GM12878 (cell line): ENCODE data around the gene ARHGAP26. TPM values are rescaled to one million over a fixed set of nuclear protein-coding genes. Genes with fewer than 3 reads are reported as not detected.

Source experiments
- ATF3 ChIP-seq: IDR thresholded peaks from 2 replicates; pipeline ENCODE4 v1.6.1; 2011; ENCODE audit warnings: low read depth, mild to moderate bottlenecking, low read length, moderate library complexity, borderline replicate concordance; ENCODE audit errors: extremely low read depth
- BRCA1 ChIP-seq: IDR thresholded peaks from 2 replicates; pipeline ENCODE4 v1.6.1; 2011; ENCODE audit warnings: low read depth, low read length, improper control_type of control experiment
- CBX3 ChIP-seq: fragments of 200-600 bp; sonication (generic); IDR thresholded peaks from 2 replicates; pipeline ENCODE4 v1.6.1; 2016; ENCODE audit warnings: low read depth, borderline replicate concordance
- CHD1 ChIP-seq: IDR thresholded peaks from 2 replicates; pipeline ENCODE4 v1.6.1; 2012; ENCODE audit warnings: low read depth, low read length, improper control_type of control experiment
- CREB1 ChIP-seq: IDR thresholded peaks from 2 replicates; pipeline ENCODE4 v1.6.1; 2012; ENCODE audit warnings: low read depth, mild to moderate bottlenecking, inconsistent platforms
- E2F4 ChIP-seq: IDR thresholded peaks from 2 replicates; pipeline ENCODE4 v1.6.1; 2012; ENCODE audit warnings: low read depth, low read length, improper control_type of control experiment
- FOXK2 ChIP-seq: fragments of 450-650 bp; IDR thresholded peaks from 2 replicates; pipeline ENCODE4 v1.6.1; 2017; ENCODE audit warnings: mild to moderate bottlenecking, moderate library complexity
- IKZF2 ChIP-seq, 2 experiments: fragments of 450-650 bp; IDR thresholded peaks; 2 replicates each; pipeline ENCODE4 v1.6.1; 2017; ENCODE audit warnings: mild to moderate bottlenecking in 2 of 2, moderate library complexity in 2 of 2
- KLF5 ChIP-seq: fragments of 450-650 bp; IDR thresholded peaks from 2 replicates; pipeline ENCODE4 v1.6.1; 2014; ENCODE audit warnings: mild to moderate bottlenecking; ENCODE audit not compliant: partially characterized antibody
- MTA2 ChIP-seq: fragments of 450-650 bp; IDR thresholded peaks from 2 replicates; pipeline ENCODE4 v1.6.1; 2016; ENCODE audit warnings: low read depth, mild to moderate bottlenecking, moderate library complexity
- MXI1 ChIP-seq: fragments of 150-350 bp; IDR thresholded peaks from 2 replicates; pipeline ENCODE4 v1.6.1; 2011; ENCODE audit warnings: low read depth, mild to moderate bottlenecking, inconsistent platforms, low read length, improper control_type of control experiment
- NBN ChIP-seq: fragments of 450-650 bp; IDR thresholded peaks from 2 replicates; pipeline ENCODE4 v1.6.1; 2016
- NFXL1 ChIP-seq: fragments of 450-650 bp; IDR thresholded peaks from 2 replicates; pipeline ENCODE4 v1.6.1; 2017; ENCODE audit warnings: antibody characterized with exemption, mild to moderate bottlenecking, borderline replicate concordance
- PAX8 ChIP-seq: fragments of 450-650 bp; IDR thresholded peaks from 2 replicates; pipeline ENCODE4 v1.6.1; 2017; ENCODE audit warnings: mild to moderate bottlenecking, moderate library complexity
- RAD21 ChIP-seq: IDR thresholded peaks from 2 replicates; pipeline ENCODE4 v1.6.1; 2011; ENCODE audit warnings: mild to moderate bottlenecking, low read depth, low read length, moderate library complexity; ENCODE audit not compliant: insufficient read depth
- RB1 ChIP-seq: fragments of 450-650 bp; formaldehyde crosslinking; IDR thresholded peaks from 2 replicates; pipeline ENCODE4 v1.6.1; 2017; ENCODE audit warnings: mild to moderate bottlenecking, borderline replicate concordance
- RELB ChIP-seq: fragments of 450-650 bp; IDR thresholded peaks from 2 replicates; pipeline ENCODE4 v1.6.1; 2017; ENCODE audit warnings: low read depth, mild to moderate bottlenecking, moderate library complexity
- SMAD5 ChIP-seq: IDR thresholded peaks from 2 replicates; pipeline ENCODE4 v1.6.1; 2016; ENCODE audit warnings: antibody characterized with exemption, low read depth
- SMARCA5 ChIP-seq: fragments of 450-650 bp; IDR thresholded peaks from 2 replicates; pipeline ENCODE4 v1.6.1; 2017; ENCODE audit warnings: mild to moderate bottlenecking
- SPI1 ChIP-seq: IDR thresholded peaks from 2 replicates; pipeline ENCODE4 v1.6.1; 2011; ENCODE audit warnings: low read depth, mild to moderate bottlenecking, low read length, moderate library complexity, borderline replicate concordance; ENCODE audit not compliant: insufficient read depth
- TBL1XR1 ChIP-seq: IDR thresholded peaks from 2 replicates; pipeline ENCODE4 v1.6.1; 2012; ENCODE audit warnings: low read depth, low read length, improper control_type of control experiment
- WRNIP1 ChIP-seq: IDR thresholded peaks from 2 replicates; pipeline ENCODE4 v1.6.1; 2011; ENCODE audit warnings: low read depth, low read length, improper control_type of control experiment, borderline replicate concordance
- YBX1 ChIP-seq: fragments of 450-650 bp; IDR thresholded peaks from 2 replicates; pipeline ENCODE4 v1.6.1; 2016; ENCODE audit warnings: antibody characterized with exemption
- YY1 ChIP-seq: IDR thresholded peaks from 2 replicates; pipeline ENCODE4 v1.6.1; 2011; ENCODE audit warnings: low read depth, mild to moderate bottlenecking, low read length
- ZBED1 ChIP-seq: IDR thresholded peaks from 2 replicates; pipeline ENCODE4 v1.6.1; 2016; ENCODE audit warnings: borderline replicate concordance
- ZBTB11 ChIP-seq: fragments of 450-650 bp; formaldehyde crosslinking; IDR thresholded peaks from 2 replicates; pipeline ENCODE4 v1.5.0; 2022; ENCODE audit warnings: mild to moderate bottlenecking, missing genetic modification characterization
- ZNF274 ChIP-seq: IDR thresholded peaks from one replicate; pipeline ENCODE4 v1.8.0; 2011; ENCODE audit not compliant: insufficient read length, insufficient read depth
- ZSCAN29 ChIP-seq: fragments of 450-650 bp; IDR thresholded peaks from 2 replicates; pipeline ENCODE4 v1.6.1; 2017; ENCODE audit warnings: mild to moderate bottlenecking, moderate library complexity
- polyA plus RNA-seq, 11 experiments: library from polyadenylated mRNA; depleted of rRNA in 4 of 11; unstranded in 6 of 11; stranded (reverse) in 5 of 11; fragments of >200 nt; fragmentation: Nextera tagmentation in 4 of 11; fragmentation: Illumina TruSeq in 1 of 11; extraction: Ambion mirVana in 4 of 11; extraction: Trizol in 1 of 11; gene quantifications; 1 replicate in 1 of 11; 2 replicates in 10 of 11; pipeline versions ENCODE4 v1.2.1 to v1.2.3, GENCODE V29; 2011 to 2016; ENCODE audit warnings: inconsistent platforms in 2 of 11, missing spikeins in 2 of 11, low read depth in 1 of 11
- total RNA-seq, 4 experiments: library from RNA; depleted of rRNA in 3 of 4; stranded (reverse); fragments of >200 nt in 3 of 4; fragmentation: Illumina TruSeq in 1 of 4; extraction: Trizol in 1 of 4; gene quantifications; 2 replicates each; pipeline versions ENCODE4 v1.2.1 to v1.2.3, GENCODE V29; 2013 to 2021

The ARHGAP26 gene
- total and polyA plus RNA-seq, 10 of the 15 experiments (the other 5 are each of a cell fraction or from before 2014, with no cell fraction given) = 9.4 to 41.5 (median 19.3) TPM

GRCh38 chr5:143016777-143017516 lies 246.8 kb downstream of the ARHGAP26 start (continued):
- no peak for TF ChIP-seq E2F4
- no peak for TF ChIP-seq MXI1
- no peak for TF ChIP-seq ZSCAN29
- no peak for TF ChIP-seq ATF3
- 0 out of 2 replicates have a peak, but pooled peaks have one; percentile 20 for TF ChIP-seq SMARCA5
- TF ChIP-seq SPI1 = no peak
- TF ChIP-seq NBN = no peak
- TF ChIP-seq YY1 = no peak
- TF ChIP-seq IKZF2 (IDR thresholded peaks at IDR 0.05) = peak in 1 of 2 experiments; percentile 22; a peak in 2 of 4 replicates
- no peak for TF ChIP-seq WRNIP1
- no peak for TF ChIP-seq SMAD5
- TF ChIP-seq NFXL1 = no peak
- no peak for TF ChIP-seq PAX8
- TF ChIP-seq YBX1 = no peak
- TF ChIP-seq RAD21 = peak; percentile 88
- no peak for TF ChIP-seq RELB
- TF ChIP-seq MTA2 = no peak
- no peak for TF ChIP-seq BRCA1
- no peak for TF ChIP-seq ZNF274
- no peak for TF ChIP-seq ZBED1
- no peak for TF ChIP-seq TBL1XR1
- no peak for TF ChIP-seq RB1
- no peak for TF ChIP-seq CHD1
- TF ChIP-seq CBX3 = no peak
- no peak for TF ChIP-seq ZBTB11 (CRISPR knock-in tag)
- TF ChIP-seq KLF5 = no peak
- TF ChIP-seq CREB1 = no peak
- no peak for TF ChIP-seq FOXK2
